Measurements from ENCODE around the gene PTPRU.

Gene PTPRU

DNA sequence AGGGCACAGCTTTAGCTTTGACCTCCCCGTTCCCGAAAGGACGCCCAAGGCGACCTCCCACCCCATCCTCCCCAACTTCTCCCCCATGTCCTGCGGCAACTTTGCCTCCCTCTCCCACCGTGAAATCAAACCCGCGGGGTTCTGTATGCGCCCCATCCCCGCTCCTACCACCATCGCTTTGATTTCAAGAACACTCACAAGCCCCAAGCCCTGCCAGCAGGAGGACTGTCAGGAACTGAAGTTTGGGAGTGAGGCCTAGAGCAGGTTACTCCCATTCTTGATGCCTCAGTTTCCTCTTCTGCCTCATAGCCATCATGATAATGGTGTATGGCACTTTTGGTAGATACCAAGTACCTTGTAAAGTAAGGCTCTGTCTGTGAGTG lies 2.3 kb downstream of the PTPRU start:
- DNase-seq (ENCODE audit: low spot score) = no peak
- TF ChIP-seq CTCF (IDR thresholded peaks at IDR 0.05; ENCODE audit: extremely low read depth, missing control alignments) = no peak

DNA sequence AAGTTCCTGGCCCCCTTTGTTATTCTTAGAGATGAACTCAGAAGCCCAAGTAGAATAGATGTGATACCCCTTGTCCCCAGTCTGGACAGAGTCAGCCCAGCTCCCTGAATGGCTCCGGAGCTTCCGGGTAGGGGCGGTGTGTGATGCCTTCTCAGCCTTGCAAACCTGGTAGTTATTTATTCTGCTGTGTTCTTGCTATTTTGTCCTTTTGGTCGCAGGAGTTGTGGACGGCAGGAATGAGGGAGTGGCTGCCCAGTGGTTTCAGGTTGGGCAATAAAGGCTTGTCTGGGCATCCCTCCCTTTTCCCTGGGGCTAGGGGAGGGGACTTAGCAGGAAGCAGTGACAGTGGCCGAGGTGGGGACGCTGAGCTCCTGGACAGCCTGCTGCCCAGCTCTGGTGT lies 2.8 kb downstream of the PTPRU start:
- DNase-seq (ENCODE audit: low spot score) = no peak
- no peak for TF ChIP-seq CTCF (IDR thresholded peaks at IDR 0.05; ENCODE audit: extremely low read depth, missing control alignments)

DNA sequence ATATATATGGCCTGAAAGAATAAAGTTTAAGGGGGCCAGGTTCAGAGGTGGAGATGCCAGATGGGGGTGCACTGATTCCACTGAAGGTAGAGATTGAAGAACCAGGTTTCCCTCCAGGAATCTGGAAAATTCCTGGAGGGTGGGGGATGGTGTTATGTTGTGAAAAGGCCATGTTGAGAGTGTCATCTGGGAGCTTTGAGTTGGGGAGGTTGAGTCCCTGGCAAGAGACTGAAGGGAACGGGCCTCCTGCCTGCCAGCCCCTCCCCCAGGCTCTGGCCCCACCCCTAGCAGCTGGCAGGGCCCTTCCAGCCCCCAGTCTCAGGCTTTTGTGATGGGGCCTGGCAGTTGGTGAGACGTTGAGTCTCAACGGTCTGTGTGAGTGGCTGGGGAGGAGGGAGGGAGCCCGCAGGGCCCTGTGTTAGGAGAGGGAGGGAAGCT lies 4.1 kb downstream of the PTPRU start:
- TF ChIP-seq CTCF (IDR thresholded peaks at IDR 0.05; ENCODE audit: extremely low read depth, missing control alignments) = no peak
- no peak for DNase-seq (ENCODE audit: low spot score)

GRCh38 chr1:29240986-29241385 lies 4.7 kb downstream of the PTPRU start:
- DNase-seq (ENCODE audit: low spot score) = no peak
- no peak for TF ChIP-seq CTCF (IDR thresholded peaks at IDR 0.05; ENCODE audit: extremely low read depth, missing control alignments)

DNA sequence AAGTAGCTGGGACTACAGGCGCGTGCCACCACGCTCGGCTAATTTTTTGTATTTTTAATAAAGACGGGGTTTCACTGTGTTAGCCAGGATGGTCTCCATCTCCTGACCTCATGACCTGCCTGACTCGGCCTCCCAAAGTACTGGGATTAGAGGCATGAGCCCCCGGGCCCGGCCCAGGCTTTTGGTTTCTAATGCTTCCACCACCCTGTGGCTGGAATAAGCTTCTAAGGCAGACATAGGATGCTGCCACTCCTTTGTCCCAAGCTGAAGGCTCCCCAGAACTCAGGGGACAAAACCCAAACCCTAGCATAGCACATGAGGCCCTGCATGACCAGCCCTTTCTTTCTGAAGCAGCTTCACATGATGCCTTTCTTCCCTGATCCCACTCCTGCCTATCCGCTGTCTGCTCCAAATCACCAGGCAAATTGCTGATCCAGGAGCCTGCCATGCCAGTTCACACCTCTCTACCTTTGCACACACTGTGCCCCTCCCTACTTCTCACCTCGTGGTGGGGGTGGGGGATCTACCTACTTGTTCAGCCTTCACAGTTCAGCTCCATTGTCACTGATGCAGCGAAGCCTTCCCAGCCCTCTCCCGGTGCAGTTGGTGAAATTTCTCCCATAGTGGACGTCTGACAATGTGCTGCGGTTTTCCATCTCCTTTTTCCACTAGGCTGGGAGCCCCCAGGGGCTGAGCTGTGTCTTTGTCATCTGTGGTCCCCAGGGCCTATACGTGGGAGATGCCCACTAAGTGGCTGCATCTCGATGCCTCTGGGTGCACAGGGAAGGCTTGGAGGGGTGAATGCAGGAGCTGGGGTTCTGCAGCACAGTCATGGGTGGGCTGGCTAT lies 6.9 kb downstream of the PTPRU start:
- no peak for DNase-seq (ENCODE audit: low spot score)
- TF ChIP-seq CTCF (IDR thresholded peaks at IDR 0.05; ENCODE audit: extremely low read depth, missing control alignments) = no peak

DNA sequence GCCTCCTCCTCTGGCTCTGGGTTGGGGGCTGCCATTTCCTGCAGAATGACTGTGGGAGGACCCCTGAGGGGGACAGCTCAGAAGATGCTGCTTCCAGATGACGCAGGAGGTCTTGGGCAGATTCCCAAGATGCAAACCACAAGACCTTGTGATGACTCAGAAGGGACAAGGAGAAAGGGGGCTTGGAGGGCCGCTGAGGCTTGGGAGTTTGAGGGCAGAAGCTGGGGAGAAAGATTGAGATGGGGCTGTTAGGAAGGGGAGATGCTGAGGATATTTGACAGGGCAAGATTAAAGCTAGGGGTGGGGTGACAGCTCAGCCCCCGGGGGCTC lies 7.5 kb downstream of the PTPRU start:
- no peak for DNase-seq (ENCODE audit: low spot score)
- no peak for TF ChIP-seq CTCF (IDR thresholded peaks at IDR 0.05; ENCODE audit: extremely low read depth, missing control alignments)

DNA sequence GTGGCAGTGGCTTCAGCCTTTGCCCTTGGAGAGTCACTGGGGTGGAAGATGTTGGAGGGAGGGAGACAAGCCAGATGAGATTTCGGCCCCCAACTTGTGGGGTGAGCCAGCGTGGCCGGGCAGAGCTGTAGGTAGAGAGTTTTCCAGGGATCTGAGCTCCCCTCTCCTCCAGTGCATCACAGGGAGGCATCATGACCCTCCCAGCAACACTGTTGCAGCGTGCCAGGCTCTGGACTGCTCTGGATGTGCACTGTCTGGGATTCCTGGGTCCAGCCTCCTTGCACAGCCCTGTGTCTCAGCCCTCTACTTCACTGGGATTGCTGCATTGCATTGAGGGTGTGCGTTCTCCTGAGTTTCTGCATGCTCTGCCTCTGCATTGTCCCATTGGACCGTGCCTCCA lies 8.9 kb downstream of the PTPRU start:
- no peak for DNase-seq (ENCODE audit: low spot score)

More for the DNA sequence above, 8.9 kb downstream of the PTPRU start:
- no peak for TF ChIP-seq CTCF (IDR thresholded peaks at IDR 0.05; ENCODE audit: extremely low read depth, missing control alignments)
